ENCODE measurements around the gene AHCYL2.

The AHCYL2 gene

GRCh38 chr7:129456421-129456820 lies 231.6 kb downstream of the AHCYL2 start:
- H3K4me3 ChIP-seq (ENCODE audit: control insufficient read depth, low read depth, low read length) = no peak overlapping the region
- no peak for DNase-seq (ENCODE audit: low read depth)
- no peak for TF ChIP-seq CTCF (IDR thresholded peaks at IDR 0.05; ENCODE audit: control insufficient read depth, insufficient read depth, low read depth, low read length, missing control alignments)

- no peak overlapping the region for H3K4me3 ChIP-seq (ENCODE audit: control insufficient read depth, low read depth, low read length)
- no peak for TF ChIP-seq CTCF (IDR thresholded peaks at IDR 0.05; ENCODE audit: control insufficient read depth, insufficient read depth, low read depth, low read length, missing control alignments)
- DNase-seq (ENCODE audit: low read depth) = no peak
Measured at GRCh38 chr7:129457101-129457500, 232.3 kb downstream of the AHCYL2 start.

GRCh38 chr7:129458171-129458570 lies 233.3 kb downstream of the AHCYL2 start:
- TF ChIP-seq CTCF (IDR thresholded peaks at IDR 0.05; ENCODE audit: control insufficient read depth, insufficient read depth, low read depth, low read length, missing control alignments) = no peak
- no peak overlapping the region for H3K4me3 ChIP-seq (ENCODE audit: control insufficient read depth, low read depth, low read length)
- no peak for DNase-seq (ENCODE audit: low read depth)

GRCh38 chr7:129461809-129462208 lies 237.0 kb downstream of the AHCYL2 start:
- TF ChIP-seq CTCF (IDR thresholded peaks at IDR 0.05; ENCODE audit: control insufficient read depth, insufficient read depth, low read depth, low read length, missing control alignments) = no peak
- H3K4me3 ChIP-seq (ENCODE audit: control insufficient read depth, low read depth, low read length) = no peak overlapping the region
- DNase-seq (ENCODE audit: low read depth) = no peak

GRCh38 chr7:129462420-129462819 lies 237.6 kb downstream of the AHCYL2 start:
- no peak for DNase-seq (ENCODE audit: low read depth)
- no peak for TF ChIP-seq CTCF (IDR thresholded peaks at IDR 0.05; ENCODE audit: control insufficient read depth, insufficient read depth, low read depth, low read length, missing control alignments)
- H3K4me3 ChIP-seq (ENCODE audit: control insufficient read depth, low read depth, low read length) = no peak overlapping the region

GRCh38 chr7:129464194-129464593 lies 239.4 kb downstream of the AHCYL2 start:
- no peak for TF ChIP-seq CTCF (IDR thresholded peaks at IDR 0.05; ENCODE audit: control insufficient read depth, insufficient read depth, low read depth, low read length, missing control alignments)
- no peak overlapping the region for H3K4me3 ChIP-seq (ENCODE audit: control insufficient read depth, low read depth, low read length)
- DNase-seq (ENCODE audit: low read depth) = no peak

- no peak overlapping the region for H3K4me3 ChIP-seq (ENCODE audit: control insufficient read depth, low read depth, low read length)
- DNase-seq (ENCODE audit: low read depth) = no peak
- TF ChIP-seq CTCF (IDR thresholded peaks at IDR 0.05; ENCODE audit: control insufficient read depth, insufficient read depth, low read depth, low read length, missing control alignments) = no peak
Measured at GRCh38 chr7:129465080-129465479, 240.2 kb downstream of the AHCYL2 start.
